Spleen (tissue), 11 donors: ENCODE results near the gene METAP1D. TPM values are rescaled to one million over a fixed set of nuclear protein-coding genes. Genes with fewer than 3 reads are reported as not detected.

Source experiments
- DNase-seq: peaks from one replicate; pipeline ENCODE4 v3.0.0-alpha.2; 2020
- H3K27ac ChIP-seq, 8 donors: fragments of 200-600 bp; sonication (generic) in 7 of 8; 1 replicate in 4 of 8; 2 replicates in 4 of 8; pipeline versions ENCODE4 v1.5.0 to v1.8.0; 2016 to 2021; ENCODE audit warnings: inconsistent platforms in 4 of 8, mild to moderate bottlenecking in 4 of 8, moderate library complexity in 1 of 8
- H3K27me3 ChIP-seq, 7 donors: fragments of 200-600 bp; sonication (generic) in 6 of 7; replicated peaks in 1 of 7; 1 replicate in 4 of 7; 2 replicates in 3 of 7; pipeline versions ENCODE4 v1.5.0 to v1.8.0; 2016 to 2021; ENCODE audit warnings: inconsistent platforms in 3 of 7, mild to moderate bottlenecking in 1 of 7
- H3K36me3 ChIP-seq, 6 donors: fragments of 200-600 bp; sonication (generic) in 5 of 6; 1 replicate in 4 of 6; 2 replicates in 2 of 6; pipeline versions ENCODE4 v1.5.0 to v1.8.0; 2016 to 2021; ENCODE audit warnings: inconsistent platforms in 2 of 6
- H3K4me1 ChIP-seq, 6 donors: fragments of 200-600 bp; sonication (generic) in 5 of 6; 1 replicate in 3 of 6; 2 replicates in 3 of 6; pipeline versions ENCODE4 v1.5.0 to v1.8.0; 2016 to 2021; ENCODE audit warnings: inconsistent platforms in 3 of 6
- H3K4me3 ChIP-seq, 8 donors: fragments of 200-600 bp; sonication (generic) in 7 of 8; 1 replicate in 4 of 8; 2 replicates in 4 of 8; pipeline versions ENCODE4 v1.5.0 to v1.8.0; 2016 to 2021; ENCODE audit warnings: inconsistent platforms in 4 of 8, mild to moderate bottlenecking in 4 of 8, moderate library complexity in 2 of 8
- H3K9me3 ChIP-seq, 8 donors: fragments of 200-600 bp; sonication (generic) in 7 of 8; 1 replicate in 4 of 8; 2 replicates in 4 of 8; pipeline versions ENCODE4 v1.5.0 to v1.8.0; 2016 to 2021; ENCODE audit warnings: inconsistent platforms in 4 of 8
- CTCF ChIP-seq, 11 experiments: fragments of 200-600 bp in 7 of 11; fragments of 450-650 bp in 4 of 11; sonication (generic) in 4 of 11; IDR thresholded peaks in 8 of 11; conservative IDR thresholded peaks in 3 of 11; 1 replicate in 7 of 11; 2 replicates in 4 of 11; pipeline versions ENCODE4 v1.4.0 to v1.8.0; 2016 to 2021; ENCODE audit warnings: antibody characterized with exemption in 11 of 11, inconsistent platforms in 4 of 11, mild to moderate bottlenecking in 1 of 11
- POLR2A ChIP-seq, 3 donors: fragments of 450-650 bp; IDR thresholded peaks; one replicate each; pipeline ENCODE4 v1.5.1; 2017; ENCODE audit warnings: antibody characterized with exemption in 3 of 3, mild to moderate bottlenecking in 1 of 3
- POLR2AphosphoS5 ChIP-seq, 3 donors: sonication (generic); formaldehyde crosslinking; IDR thresholded peaks; one replicate each; pipeline ENCODE4 v1.5.1; 2017; ENCODE audit warnings: antibody characterized with exemption in 3 of 3
- WGBS, 5 donors: extraction: QIAGEN DNeasy Blood & Tissue Kit in 3 of 5; methylation state at CpG; one replicate each; pipeline versions ENCODE4 v1.1.5 to v1.1.7; 2013 to 2018; 5-methylcytosine and 5-hydroxymethylcytosine counted together
- intact Hi-C: fragments of 100-400 bp; cut with DNase I; formaldehyde crosslinking; loops from one replicate; pipeline ENCODE4 v1.15.0; 2023; ENCODE audit warnings: low total_unique reads
- polyA plus RNA-seq, 3 donors: library from polyadenylated mRNA; stranded (reverse); fragments of 200-250 nt; gene quantifications; one replicate each; pipeline ENCODE4 v1.2.1, GENCODE V29; 2013
- total RNA-seq, 7 donors: library from RNA; depleted of rRNA in 3 of 7; stranded (reverse); fragments of >200 nt in 3 of 7; fragmentation: NEBNext Ultra II Directional in 4 of 7; extraction: Animal tissue kit (Norgen Biotek cat#: 25700) in 4 of 7; gene quantifications; one replicate each; pipeline versions ENCODE4 v1.1.0 to v1.2.1, GENCODE V29; 2016 to 2021
- donor health status: healthy with polysubstance abuse.
- donor health status: DM: no; HTN: no; CAD: no; lungs with moderate emphysema.
- donor health status: DM: no; HTN: no; CAD: no.
- donor health status: Bipolar disorder and iron deficiency.
- donor health status: healthy.
- donor health status: DM: no; HTN: no; CAD: no.
- donor health status: DM: yes; HTN: yes; CAD: no.

METAP1D gene
- total and polyA plus RNA-seq, 10 donors = 4.9 to 11.9 (median 8.0) TPM

DNA sequence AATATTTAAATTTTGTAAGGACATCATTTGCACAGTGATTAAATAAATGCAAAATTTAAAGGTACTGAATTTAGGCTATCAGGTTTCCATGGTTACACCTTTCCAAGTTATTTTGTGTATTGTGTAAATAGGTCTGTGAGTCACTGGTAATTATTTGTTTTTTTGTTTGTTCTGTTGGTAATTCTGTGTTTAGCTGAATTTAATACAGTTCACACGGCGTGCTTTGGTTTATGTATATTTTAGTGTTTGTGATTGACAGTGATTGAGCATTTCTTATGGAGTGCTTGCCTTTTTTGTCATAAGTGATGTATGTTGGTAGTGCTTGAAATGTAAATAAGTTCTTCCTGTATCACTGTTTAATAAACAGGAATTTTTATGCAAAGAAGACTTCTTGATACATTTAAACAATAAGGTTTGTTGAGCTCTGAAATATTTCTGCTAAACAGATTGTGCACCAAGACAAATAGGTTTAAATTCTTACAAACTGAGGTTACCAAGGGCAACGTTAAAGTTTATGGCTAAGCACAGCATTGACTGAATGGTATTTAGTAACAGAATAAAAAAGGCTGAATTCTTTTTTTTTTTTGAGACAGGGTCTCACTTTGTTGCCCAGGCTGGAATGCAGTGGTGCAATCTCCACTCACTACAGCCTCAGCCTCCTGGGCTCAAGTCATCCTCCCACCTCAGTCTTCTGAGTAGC, 47.3 kb downstream of the METAP1D start:
- H3K36me3 ChIP-seq = no peaks in the 10 kb centered on the region
- WGBS, 5 donors = 64 to 93% (median 81%) methylated on average over 3 of the region's 3 CpGs
- TF ChIP-seq POLR2AphosphoS5 (IDR thresholded peaks at IDR 0.05) (no peak), CTCF (IDR thresholded peaks at IDR 0.05 in 8 of 11, conservative IDR thresholded peaks at IDR 0.05 in 3 of 11) (no peak), POLR2A (IDR thresholded peaks at IDR 0.05) (no peak)

DNA sequence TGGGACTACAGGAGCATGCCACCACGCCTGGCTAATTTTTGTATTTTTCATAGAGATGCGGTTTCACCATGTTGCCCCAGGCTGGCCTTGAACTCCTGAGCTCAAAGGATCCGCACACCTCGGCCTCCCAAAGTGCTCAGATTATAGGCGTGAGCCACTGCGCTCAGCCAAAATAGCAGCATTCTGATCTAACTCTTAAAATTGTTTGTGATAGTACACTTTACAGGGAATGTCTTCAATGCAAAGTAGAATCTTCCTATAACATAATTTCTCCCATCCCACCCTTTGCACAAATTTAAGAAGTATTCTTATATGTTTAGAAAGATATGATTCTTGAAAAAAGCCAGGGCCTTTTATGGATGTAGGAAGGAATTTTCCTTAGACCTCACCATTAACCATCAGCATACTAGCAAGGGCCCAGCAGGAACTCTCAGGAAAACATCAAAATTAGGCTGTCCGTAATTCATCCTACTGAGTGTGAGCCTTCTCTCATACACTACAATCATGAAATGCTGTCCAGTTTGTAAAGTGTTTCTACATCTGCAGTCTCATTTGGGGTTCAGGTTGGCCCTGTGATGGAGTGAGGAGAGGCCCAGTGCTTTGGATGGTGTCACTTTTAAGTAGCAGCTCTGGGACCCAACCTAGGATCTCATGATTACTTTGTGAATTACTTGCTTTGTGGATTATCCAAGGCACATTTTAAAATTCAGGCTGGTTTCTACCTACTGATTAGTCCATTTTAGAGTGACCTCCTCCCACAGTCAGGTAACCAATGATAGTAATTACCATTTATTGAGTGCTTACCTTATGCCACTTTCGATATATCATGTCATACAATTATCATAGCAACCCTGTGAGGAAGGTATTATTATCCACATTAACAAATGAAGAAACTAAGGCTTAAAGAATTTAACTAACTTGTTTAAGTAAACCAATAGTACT, 48.1 kb downstream of the METAP1D start:
- intact Hi-C loops = no loop called here
- Histone ChIP-seq H3K27me3 (no peaks in the 10 kb centered on the region), H3K27ac (no peak overlapping the region), H3K4me1 (peaks cover 0 to 5% (median 0%) of the 10 kb centered on the region in 6 donors), H3K4me3 (no peak overlapping the region), H3K9me3 (no peaks in the 10 kb centered on the region), H3K36me3 (no peaks in the 10 kb centered on the region)
- 93 to 98% (median 97%) methylated on average over 8 of the region's 8 CpGs for WGBS, 5 donors
- DNase-seq = no peak
- no peak for TF ChIP-seq POLR2AphosphoS5 (IDR thresholded peaks at IDR 0.05)
- no peak for TF ChIP-seq POLR2A (IDR thresholded peaks at IDR 0.05)
- TF ChIP-seq CTCF (IDR thresholded peaks at IDR 0.05 in 8 of 11, conservative IDR thresholded peaks at IDR 0.05 in 3 of 11) = no peak

More for the DNA sequence above, 47.3 kb downstream of the METAP1D start:
- no peak for DNase-seq
- intact Hi-C loops = no loop called here
- H3K9me3 ChIP-seq = no peaks in the 10 kb centered on the region
- no peak overlapping the region for H3K27ac ChIP-seq
- peaks cover 0 to under 1% (median 0%) of the 10 kb centered on the region in 6 donors for H3K4me1 ChIP-seq
- H3K27me3 ChIP-seq = no peaks in the 10 kb centered on the region
- H3K4me3 ChIP-seq = no peak overlapping the region

GRCh38 chr2:172048508-172049503, 49.1 kb downstream of the METAP1D start:
- Histone ChIP-seq H3K9me3 (no peaks in the 10 kb centered on the region), H3K27ac (no peak overlapping the region), H3K4me1 (peaks cover 0 to 5% (median 0%) of the 10 kb centered on the region in 6 donors), H3K27me3 (no peaks in the 10 kb centered on the region), H3K4me3 (no peak overlapping the region), H3K36me3 (no peaks in the 10 kb centered on the region)
- intact Hi-C loops = no loop called here
- TF ChIP-seq POLR2A (IDR thresholded peaks at IDR 0.05) (no peak), CTCF (IDR thresholded peaks at IDR 0.05 in 8 of 11, conservative IDR thresholded peaks at IDR 0.05 in 3 of 11) (no peak), POLR2AphosphoS5 (IDR thresholded peaks at IDR 0.05) (no peak)
- WGBS, 5 donors = 89 to 96% (median 92%) methylated on average over 6 of the region's 6 CpGs
- DNase-seq = no peak
